UCSD-AML1 (cell line): ENCODE results near the gene FAM120C.
A peak's percentile ranks its signal among the peaks of the same experiment; 100 is the strongest.

Source experiments
- DNase-seq: peaks from one replicate; lab custom pipeline; 2025; ENCODE audit not compliant: unreplicated experiment; lab: John Stamatoyannopoulos, UW

FAM120C gene, protein sequence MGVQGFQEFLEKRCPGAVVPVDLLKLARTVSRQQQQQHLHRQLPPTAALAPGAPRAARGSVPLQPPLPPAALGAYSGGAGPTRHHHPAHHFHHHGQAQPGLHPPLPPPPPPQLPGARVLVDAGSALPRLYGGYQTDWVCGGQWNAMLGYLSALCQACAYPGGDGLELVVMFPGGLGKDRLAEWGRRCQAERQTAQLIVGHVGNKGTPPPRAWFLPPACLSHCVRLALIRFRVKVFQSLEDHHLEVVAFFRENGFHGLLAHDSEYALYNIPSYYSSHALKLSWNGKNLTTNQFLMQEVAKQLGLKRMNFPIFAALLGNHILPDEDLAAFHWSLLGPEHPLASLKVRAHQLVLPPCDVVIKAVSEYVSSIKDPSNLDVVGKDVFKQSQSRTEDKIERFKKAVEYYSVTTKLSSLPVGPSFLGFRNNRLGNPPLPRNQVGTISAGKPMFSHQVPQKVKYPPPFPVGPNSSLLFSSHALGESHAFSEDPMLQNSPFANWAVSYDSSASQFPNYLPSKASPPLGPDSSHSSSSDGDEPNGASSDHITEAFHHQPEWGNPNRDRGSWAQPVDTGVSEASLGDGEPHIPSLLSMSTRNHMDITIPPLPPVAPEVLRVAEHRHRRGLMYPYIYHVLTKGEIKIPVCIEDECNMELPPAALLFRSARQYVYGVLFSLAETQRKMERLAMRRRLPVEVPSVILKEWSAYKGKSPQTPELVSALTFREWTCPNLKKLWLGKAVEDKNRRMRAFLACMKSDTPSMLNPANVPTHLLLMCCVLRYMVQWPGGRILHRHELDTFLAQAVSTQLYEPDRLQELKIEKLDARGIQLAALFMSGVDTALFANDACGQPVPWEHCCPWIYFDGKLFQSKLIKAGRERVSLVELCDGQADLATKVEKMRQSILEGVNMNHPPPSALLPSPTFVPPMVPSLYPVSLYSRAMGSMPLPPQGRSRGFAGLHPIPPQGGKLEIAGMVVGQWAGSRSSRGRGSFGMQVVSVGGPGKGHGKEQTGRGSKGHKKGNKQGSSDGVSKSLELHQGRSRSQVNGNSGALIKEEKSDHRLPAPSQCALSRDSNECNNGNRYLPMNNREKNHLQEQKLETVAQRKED

DNA sequence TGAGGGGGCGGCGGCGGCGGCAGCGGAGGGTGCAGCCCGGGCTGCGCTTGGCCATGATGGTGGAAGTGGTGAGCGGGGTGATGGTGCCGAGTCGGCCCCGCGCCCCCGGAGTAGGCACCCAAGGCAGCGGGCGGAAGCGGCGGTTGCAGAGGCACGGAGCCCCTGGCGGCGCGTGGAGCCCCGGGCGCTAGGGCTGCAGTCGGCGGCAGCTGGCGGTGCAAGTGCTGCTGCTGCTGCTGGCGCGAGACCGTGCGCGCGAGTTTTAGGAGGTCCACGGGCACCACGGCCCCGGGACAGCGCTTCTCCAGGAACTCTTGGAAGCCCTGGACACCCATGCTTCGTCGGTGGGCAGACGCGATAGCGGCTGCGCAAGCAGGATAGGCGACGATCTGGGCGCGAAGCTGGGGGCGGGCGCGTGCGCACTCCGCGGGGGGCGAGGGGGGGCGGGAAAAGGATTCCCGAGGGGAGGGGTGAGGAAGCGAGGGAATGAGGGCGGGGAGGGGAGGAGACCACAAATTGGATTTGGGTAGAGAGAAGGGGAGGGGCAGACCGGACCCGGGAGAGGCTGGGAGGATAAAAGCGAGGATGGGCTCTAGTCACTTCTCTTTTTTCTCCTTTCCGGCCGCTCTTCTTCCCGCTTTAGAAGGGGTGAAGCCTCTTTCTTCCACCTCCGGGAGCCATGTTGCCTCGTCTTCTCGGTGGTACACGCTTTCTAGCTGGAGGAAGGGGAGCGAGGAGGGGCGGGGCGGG, at the start of gene FAM120C:
TSS of gene FAM120C (minus strand) at position 391 of the 750 bp plus-strand sequence. CDS start at position 335, 56 bp downstream.
- peak; percentile 84 for DNase-seq

DNA sequence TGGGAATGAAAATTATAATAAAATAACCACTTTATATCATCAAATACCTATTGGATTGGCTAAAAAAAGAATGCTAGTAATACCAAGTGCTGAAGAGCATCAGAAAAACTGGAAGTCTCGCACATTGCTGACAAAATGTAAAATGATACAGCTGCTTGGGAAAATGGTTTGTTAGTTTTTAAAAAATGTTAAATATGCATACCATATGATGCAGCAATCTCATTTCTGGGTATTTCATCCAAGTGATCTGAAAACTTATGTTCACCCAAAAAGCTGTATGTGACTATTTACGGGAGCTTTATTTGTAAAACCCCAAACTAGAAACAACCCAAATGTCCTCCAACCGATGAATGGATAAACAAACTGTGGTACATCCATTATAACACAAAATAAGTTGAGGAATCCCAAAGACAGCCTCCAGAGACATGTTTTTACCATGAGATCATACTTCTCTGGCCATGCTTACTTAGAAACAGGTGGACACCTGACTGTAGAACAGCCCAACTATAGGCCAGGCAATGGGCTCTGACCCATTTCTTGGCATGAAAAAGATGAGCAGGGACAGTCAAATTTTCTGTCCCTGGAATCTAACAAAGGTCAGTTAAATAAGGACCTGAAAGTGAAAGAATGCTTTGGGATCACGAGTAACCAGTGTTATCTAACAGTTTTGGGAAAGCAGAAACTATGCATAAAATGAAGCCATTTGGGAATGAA, 47.5 kb upstream of the FAM120C start:
- DNase-seq, result no peak

DNA sequence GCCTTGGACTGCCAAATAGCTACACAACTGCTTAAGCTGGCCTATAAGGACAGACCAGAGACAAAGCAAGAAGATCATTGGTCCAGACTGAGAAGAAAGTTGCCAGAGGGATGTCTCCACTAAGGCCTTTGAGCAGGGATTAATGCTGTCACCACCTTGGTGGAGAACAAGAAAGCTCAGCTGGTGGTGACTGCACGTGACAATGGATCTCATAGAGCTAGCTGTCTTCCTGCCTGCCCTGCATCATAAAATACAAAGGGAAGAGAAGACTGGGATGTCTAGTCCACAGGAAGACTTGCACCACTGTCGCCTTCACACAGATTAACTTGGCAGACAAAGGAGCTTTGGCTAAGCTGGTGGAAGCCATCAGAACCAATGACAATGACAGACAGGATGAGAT, 40.5 kb upstream of the FAM120C start:
- no peak for DNase-seq

DNA sequence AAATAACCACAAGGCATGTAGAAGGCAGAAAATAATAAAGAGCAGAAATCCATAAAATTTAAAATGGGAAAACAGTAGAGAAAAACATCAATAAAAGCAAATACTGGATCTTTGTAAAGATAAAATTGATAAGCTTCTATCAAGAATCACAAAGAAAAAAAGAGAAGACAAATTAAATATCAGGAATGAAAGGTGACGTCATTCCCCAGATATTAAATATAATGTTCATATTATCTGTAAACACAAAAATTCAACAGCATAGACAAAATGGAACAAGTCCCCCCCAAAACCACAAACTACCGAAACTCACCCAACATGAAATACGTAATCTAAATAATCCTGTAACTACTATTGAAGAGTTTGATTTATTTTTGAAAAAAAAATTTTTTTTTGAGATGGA, 30.5 kb upstream of the FAM120C start:
- DNase-seq, result no peak

DNA sequence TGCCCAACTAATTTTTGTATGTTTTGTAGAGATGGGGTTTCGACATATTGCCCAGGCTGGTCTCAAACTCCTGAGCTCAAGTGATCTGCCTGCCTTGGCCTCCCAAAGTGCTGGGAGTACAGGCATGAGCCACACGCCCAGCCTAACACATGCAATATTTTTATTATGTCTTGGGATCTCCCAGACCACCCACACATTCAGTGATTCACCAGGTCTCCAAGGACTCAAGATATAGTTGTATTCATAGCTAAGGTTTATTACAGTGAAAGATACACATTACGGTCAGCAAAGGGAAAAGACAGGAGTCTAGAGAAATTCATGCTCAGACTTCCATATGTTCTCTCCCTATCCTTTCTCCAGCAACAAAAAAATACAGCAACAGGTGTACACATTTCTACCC, 25.5 kb upstream of the FAM120C start:
- no peak for DNase-seq

DNA sequence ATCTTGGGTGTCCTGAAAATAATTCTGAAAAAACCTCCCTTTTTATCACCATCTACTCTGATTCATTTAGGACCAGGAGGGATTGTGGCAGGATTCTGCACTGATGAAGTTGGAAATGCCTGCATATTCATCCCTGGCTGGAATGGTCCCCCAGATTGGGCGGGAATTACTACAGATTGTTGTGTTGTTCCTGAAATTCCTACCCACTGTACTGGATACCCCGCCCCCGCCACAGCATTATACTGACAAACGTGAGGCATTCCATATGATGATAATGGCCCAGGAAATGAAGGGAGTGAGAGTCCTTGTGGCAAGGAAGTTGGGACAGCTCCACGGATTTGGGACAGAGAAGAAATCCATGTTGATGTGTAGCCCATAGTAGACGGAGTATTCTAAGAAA, 15.2 kb upstream of the FAM120C start:
- DNase-seq, result no peak

DNA sequence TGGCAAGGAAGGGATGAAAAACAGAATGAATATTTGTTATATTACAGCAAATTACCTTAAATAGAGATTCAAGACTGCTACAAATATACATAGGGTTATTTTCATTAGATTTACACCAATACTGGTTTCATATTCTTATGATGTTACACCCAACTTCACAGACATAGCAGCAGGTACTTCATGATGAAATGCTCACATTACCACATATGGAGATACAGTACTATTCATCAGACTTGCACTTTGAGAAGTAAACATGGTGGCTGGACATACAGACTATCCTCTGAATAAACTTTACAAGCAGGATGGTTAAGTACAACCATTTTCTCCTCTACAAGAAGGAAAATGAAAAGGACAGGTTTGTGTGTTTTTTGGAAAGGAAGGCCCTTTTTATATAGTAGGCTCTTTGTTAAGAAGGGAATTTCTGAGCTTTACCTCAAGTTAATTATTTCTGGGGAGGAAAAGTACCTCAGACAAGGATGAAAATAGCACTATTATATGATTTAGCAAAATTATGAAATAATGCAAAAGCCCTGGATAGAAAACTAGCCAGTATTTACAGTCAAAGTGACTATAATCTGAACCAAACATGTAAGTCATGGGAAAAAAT, 12.0 kb upstream of the FAM120C start:
- DNase-seq, result no peak

DNA sequence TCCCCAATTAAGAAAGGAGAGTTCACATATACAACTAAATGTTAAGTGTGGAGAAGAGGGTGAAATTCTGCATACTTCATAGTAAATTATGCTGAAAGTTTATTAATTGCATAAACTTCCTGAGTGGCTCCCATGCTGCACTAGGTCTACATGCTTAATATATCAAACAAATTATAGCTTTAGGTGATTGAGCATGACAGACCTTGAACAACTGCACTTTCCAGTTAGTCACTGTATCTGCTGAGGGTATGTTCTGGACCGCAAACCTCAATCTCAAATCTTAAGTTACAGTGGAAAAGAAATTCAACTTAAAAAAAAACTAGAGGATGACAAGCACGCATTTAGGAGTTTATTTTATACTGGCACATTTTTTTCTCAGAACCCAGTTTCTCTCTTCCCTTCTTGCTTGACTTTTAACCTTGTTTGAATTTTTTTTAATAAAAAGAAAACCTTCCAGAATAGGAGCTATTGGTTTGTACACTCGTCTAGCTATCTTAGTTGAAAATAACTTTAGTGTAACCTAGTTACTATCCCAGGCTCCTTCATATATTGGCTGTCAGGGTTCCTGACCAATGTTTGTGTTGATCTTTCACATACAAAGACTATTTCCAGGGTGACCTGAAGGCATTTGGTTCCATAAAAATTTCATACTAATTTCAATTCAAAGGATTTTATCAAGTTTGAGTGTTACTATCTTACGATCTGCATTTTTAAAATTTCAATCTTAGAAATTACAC, 10.2 kb upstream of the FAM120C start:
- no peak for DNase-seq

DNA sequence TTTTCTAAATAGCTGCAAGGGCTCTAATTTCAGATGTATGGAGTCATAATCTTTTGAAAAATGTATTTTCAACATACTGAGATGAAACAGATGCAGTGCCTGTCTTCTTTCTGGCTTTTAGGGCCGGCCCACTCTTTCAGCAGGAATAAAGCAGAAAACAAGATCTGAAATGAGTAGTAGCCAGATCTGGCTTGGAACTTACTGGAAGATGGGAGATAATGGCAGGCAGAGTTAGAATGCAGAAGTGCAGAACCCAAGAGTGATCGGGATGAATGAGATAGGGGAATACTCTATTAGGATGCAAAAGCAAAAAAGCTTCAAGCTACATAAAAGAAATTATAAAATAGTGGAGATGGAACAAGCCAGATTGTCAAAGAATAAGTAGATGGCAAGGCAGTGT, 1.4 kb upstream of the FAM120C start:
- DNase-seq, result no peak

DNA sequence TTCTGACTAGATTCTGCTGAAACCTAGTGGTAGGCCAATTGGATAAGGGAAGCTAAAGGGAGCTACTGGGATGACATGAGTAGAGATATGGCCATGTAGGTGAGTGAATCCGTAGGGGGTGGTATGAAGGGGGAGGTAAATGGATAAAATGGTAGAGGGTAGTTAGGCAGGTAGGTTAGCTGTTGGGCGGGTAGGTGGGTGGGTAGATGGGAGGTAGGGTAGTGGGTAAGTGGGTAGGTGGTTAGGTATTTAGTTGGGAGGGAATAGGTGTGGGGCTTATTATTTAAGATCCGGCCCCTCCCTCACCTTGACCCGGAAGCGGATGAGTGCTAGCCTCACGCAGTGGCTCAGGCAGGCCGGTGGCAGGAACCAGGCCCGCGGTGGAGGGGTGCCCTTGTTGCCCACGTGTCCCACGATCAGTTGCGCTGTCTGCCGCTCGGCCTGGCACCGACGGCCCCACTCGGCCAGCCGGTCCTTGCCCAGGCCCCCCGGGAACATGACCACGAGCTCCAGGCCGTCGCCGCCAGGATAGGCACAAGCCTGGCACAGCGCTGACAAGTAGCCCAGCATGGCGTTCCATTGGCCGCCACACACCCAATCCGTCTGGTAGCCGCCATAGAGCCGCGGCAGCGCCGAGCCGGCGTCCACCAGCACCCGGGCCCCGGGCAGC, 725 bp downstream of the FAM120C start:
- peak; percentile 57 for DNase-seq

DNA sequence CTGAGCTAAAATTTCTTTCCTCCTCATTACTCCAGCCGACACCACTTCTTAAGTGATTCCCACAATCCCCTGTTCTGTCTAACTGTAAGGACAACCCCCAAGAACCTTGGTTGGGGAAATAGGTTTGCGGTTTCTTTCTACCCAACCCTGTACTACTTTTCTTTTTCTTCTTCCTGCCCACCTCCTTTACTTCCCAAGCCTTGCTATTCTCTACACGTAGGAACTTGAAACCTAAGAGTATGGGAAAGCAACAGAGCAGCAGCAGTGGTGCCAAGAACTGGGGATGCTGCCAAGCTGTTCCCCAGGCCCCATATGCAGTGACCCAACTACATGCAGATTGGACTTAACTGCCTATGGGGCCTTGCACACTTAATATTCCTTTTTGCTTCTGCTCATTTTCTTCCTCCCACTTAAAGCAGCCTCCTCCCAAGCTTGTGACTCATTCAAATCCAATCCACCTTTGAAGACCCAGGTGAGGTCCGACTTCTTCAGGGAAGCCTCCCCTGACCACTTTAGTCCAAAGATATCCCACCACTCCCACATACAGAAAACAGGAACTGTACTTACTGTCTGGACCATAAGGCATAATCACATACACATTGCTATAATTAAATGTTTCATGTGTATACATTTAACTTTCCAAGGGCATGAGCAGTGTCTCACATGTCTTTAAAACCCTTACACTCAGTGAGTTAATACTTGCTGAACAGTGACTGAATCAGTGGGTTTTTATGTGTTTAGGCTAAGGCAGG, 1.7 kb downstream of the FAM120C start:
- no peak for DNase-seq

DNA sequence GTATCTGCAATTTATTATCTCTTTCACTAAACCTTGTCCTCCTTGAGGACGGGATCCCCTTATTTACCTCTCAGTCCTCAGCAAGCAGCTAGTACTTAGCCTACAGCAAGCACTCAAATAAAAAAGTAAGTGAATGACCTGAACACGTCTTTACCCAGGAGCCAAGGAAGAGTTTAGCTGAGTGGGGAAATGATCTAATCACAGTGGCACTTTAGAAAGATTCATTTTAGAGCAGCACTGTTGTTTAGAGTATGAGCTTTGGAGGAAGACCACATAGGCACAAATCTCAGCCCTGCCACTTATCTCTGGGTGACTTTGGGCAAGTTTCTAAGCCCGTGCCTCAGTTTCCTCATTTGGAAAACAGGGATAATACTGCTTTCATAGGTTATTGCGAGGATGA, 2.7 kb downstream of the FAM120C start:
- no peak for DNase-seq

DNA sequence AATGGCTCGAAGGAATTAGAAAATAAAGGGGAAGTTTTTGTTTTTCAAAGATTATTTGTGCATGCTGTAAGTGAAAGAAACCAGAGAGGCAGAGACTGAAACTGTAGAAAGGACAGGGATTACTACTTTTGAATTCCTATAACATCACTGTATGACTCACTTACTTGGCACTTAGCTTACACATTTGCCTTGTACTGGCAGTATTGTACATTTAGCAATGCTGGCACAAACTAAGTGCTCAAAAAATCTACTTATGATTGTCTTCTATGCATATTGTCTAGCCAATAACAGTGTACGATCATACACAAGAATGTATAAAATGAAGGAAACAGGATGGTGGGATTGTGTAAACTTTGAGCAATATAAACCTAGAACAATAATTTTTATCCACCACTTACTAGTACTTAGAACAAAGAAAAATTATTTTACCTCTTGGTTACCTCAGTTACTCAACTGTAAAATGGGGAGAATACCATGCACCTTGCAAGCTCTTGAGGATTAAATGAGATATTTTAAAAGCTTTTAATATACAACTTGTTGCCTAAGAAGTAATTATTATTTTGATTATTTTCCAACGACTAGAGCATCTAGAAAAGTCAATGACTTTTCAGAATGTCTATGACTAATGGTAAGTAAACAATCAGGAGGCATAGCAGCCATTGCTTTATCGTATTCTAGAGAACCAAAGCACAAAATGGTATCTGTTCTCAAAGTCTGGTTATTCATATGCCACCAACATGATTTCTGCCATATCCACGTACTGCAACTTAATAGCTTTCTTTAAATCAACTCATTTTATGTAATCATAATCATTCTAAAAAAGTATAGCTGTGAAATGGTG, 4.7 kb downstream of the FAM120C start:
- no peak for DNase-seq

DNA sequence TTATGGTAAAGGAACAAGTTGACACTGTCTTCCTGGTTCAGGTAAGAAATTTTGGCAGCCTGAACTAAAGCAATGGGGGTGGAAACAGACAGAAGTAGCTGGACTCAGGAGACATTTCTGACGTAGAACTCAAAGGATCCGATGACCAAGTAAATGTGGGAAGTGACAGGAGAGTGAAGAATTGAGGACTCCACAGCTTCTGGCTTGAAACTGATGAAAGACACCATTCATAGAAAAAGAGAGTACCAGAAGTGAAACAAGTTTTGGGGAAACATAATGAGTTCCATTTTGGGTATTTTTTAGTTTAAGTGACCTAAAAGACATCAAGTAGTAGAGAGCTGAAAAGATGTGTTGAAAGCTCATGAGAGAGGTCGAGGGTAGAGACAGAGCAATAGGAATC, 5.7 kb downstream of the FAM120C start:
- no peak for DNase-seq

DNA sequence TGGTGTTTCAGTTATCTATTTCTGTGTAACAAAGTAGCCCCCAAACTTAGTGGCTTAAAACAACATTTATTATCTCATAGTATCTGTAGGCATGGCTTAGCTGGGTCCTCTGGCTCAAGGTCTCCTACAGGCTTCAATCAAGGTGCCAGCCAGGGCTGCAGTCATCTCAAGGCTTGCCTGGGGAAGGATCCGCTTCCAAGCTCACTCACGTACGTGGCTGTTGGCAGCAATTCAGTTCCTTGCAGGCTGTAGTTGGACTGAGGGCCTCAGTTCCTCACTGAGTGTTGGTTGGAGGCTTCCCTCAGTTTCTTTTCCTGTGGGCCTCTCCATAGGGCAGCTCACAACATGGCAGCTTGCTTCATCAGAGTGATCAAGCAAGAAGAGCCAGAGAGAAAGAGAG, 9.3 kb downstream of the FAM120C start:
- no peak for DNase-seq

DNA sequence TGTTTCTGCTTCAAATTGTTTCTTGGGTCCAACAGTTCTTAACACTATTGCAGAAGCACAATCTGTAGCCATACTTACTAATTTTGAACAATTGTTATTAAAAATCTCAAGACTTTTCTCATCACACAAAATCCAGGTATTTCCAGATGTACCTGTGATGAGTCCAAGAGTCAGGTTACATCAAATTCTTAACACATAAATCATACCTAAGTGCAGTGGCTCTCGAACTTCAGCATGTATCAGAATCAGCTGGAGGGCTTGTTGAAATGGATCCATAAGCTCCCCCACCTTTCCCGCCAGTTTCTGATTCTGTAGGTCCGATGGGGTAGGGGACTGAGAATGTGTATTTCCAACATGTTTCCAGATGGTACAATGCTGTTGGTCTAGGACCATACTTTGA, 10.6 kb downstream of the FAM120C start:
- DNase-seq, result no peak
